GM10266 (cell line): ENCODE results near the gene SLC35F1.

Source experiments
- DNase-seq: peaks from one replicate; pipeline ENCODE4 v3.0.0; 2012; ENCODE audit errors: extremely low spot score
- CTCF ChIP-seq: IDR thresholded peaks from 2 replicates; pipeline ENCODE4 v1.5.1; 2012; ENCODE audit warnings: mild to moderate bottlenecking, low read depth; ENCODE audit not compliant: control insufficient read depth, insufficient read depth; ENCODE audit errors: missing control alignments

SLC35F1 gene

GRCh38 chr6:118165500-118165899, 258.4 kb downstream of the SLC35F1 start:
- DNase-seq = no peak
- TF ChIP-seq CTCF = no peak

GRCh38 chr6:118168421-118168820, 261.4 kb downstream of the SLC35F1 start:
- TF ChIP-seq CTCF = no peak
- DNase-seq = no peak

- no peak for TF ChIP-seq CTCF
- no peak for DNase-seq
Measured at GRCh38 chr6:118171852-118172251, 264.8 kb downstream of the SLC35F1 start.

- TF ChIP-seq CTCF = no peak
- DNase-seq = no peak
Measured at GRCh38 chr6:118174071-118174470, 267.0 kb downstream of the SLC35F1 start.

GRCh38 chr6:118177720-118178119, 270.7 kb downstream of the SLC35F1 start:
- no peak for TF ChIP-seq CTCF
- no peak for DNase-seq

- no peak for TF ChIP-seq CTCF
- no peak for DNase-seq
Measured at GRCh38 chr6:118179048-118179447, 272.0 kb downstream of the SLC35F1 start.

- peak; percentile 12 for DNase-seq
- no peak for TF ChIP-seq CTCF
Measured at GRCh38 chr6:118186672-118187567, 279.9 kb downstream of the SLC35F1 start.
